Kasumi-1 (cell line): ENCODE results near the gene GLIS2.
"Not testable (repeated sequence)": the region's sequence is repeated elsewhere in the genome, so short reads cannot be mapped to it uniquely, and the experiment has no call there.

Source experiments
- DNase-seq, 2 experiments: peaks; one replicate each; lab custom pipeline; 2025; lab: John Stamatoyannopoulos, UW

GLIS2 gene

GRCh38 chr16:4334724-4335495 lies 19.0 kb downstream of the GLIS2 start:
- no peak for DNase-seq

GRCh38 chr16:4336701-4337539 lies 21.1 kb downstream of the GLIS2 start:
- DNase-seq, result no peak

- no peak for DNase-seq
These were observed 21.7 kb downstream of the GLIS2 start for GRCh38 chr16:4337540-4338088.

GRCh38 chr16:4338125-4338582 lies 22.3 kb downstream of the GLIS2 start:
- DNase-seq, result no peak

- DNase-seq, result no peak
These were observed 22.9 kb downstream of the GLIS2 start for GRCh38 chr16:4338712-4339299.

- no peak for DNase-seq
These were observed 23.6 kb downstream of the GLIS2 start for GRCh38 chr16:4339455-4339854.

GRCh38 chr16:4339909-4340308 lies 24.0 kb downstream of the GLIS2 start:
- no peak for DNase-seq

- DNase-seq, result no peak
These were observed 24.6 kb downstream of the GLIS2 start for GRCh38 chr16:4340443-4340842.

- DNase-seq, result no peak
These were observed 25.4 kb downstream of the GLIS2 start for GRCh38 chr16:4341250-4341649.

- no peak for DNase-seq
These were observed 27.2 kb downstream of the GLIS2 start for GRCh38 chr16:4342866-4343744.

GRCh38 chr16:4344300-4344982 lies 28.6 kb downstream of the GLIS2 start:
- DNase-seq, result not testable (repeated sequence)

GRCh38 chr16:4344983-4345835 lies 29.3 kb downstream of the GLIS2 start:
- no peak for DNase-seq

GRCh38 chr16:4345836-4346781 lies 30.2 kb downstream of the GLIS2 start:
- DNase-seq, result no peak

GRCh38 chr16:4347010-4347409 lies 31.1 kb downstream of the GLIS2 start:
- DNase-seq, result no peak

- no peak for DNase-seq
These were observed 32.1 kb downstream of the GLIS2 start for GRCh38 chr16:4347765-4348509.

GRCh38 chr16:4349332-4349731 lies 33.5 kb downstream of the GLIS2 start:
- no peak for DNase-seq

GRCh38 chr16:4350365-4350786 lies 34.5 kb downstream of the GLIS2 start:
- DNase-seq, result no peak
